ENCODE results near the gene GNG5.
"Not testable (repeated sequence)": the region's sequence is repeated elsewhere in the genome, so short reads cannot be mapped to it uniquely, and the experiment has no call there.

GNG5 gene

GRCh38 chr1:84508510-84508909 lies 2.1 kb upstream of the GNG5 start:
- TF ChIP-seq CTCF (IDR thresholded peaks at IDR 0.05; ENCODE audit: low read depth, low read length, missing control alignments), result no peak
- H3K4me3 ChIP-seq (ENCODE audit: low read depth, low read length), result no peak overlapping the region
- no peak overlapping the region for H3K27ac ChIP-seq
- no peak for DNase-seq
- in situ Hi-C loops (cut with HindIII; ENCODE audit: low pct_ligation_motif_present, low sequenced_read_pairs), result no loop called here
- no peaks in the 10 kb centered on the region for H3K36me3 ChIP-seq (replicated peaks)
- no peaks in the 10 kb centered on the region for H3K27me3 ChIP-seq (replicated peaks)

- H3K27ac ChIP-seq; H3K4me3 ChIP-seq (ENCODE audit: low read depth, low read length); in situ Hi-C loops (cut with HindIII; ENCODE audit: low pct_ligation_motif_present, low sequenced_read_pairs); H3K27me3 ChIP-seq (replicated peaks); H3K36me3 ChIP-seq (replicated peaks); DNase-seq: not testable (repeated sequence)
These were observed 1.5 kb upstream of the GNG5 start for GRCh38 chr1:84507887-84508286.

GRCh38 chr1:84506729-84507453 lies 510 bp upstream of the GNG5 start:
- Histone ChIP-seq H3K27me3 (replicated peaks) (no peaks in the 10 kb centered on the region), H3K4me3 (ENCODE audit: low read depth, low read length) (peak overlapping the region; percentile 91), H3K36me3 (replicated peaks) (no peaks in the 10 kb centered on the region), H3K27ac (peak overlapping the region; percentile 93)
- DNase-seq, result no peak
- no peak for TF ChIP-seq CTCF (IDR thresholded peaks at IDR 0.05; ENCODE audit: low read depth, low read length, missing control alignments)
- in situ Hi-C loops (cut with HindIII; ENCODE audit: low pct_ligation_motif_present, low sequenced_read_pairs), result no loop called here

GRCh38 chr1:84505493-84506001 lies 834 bp downstream of the GNG5 start:
- peak overlapping the region; percentile 93 for H3K27ac ChIP-seq
- H3K4me3 ChIP-seq (ENCODE audit: low read depth, low read length), result peak overlapping the region; percentile 91
- in situ Hi-C loops (cut with HindIII; ENCODE audit: low pct_ligation_motif_present, low sequenced_read_pairs), result no loop called here
- H3K27me3 ChIP-seq (replicated peaks), result no peaks in the 10 kb centered on the region
- H3K36me3 ChIP-seq (replicated peaks), result peaks cover 3% of the 10 kb centered on the region
- DNase-seq, result peak; percentile 25
- no peak for TF ChIP-seq CTCF (IDR thresholded peaks at IDR 0.05; ENCODE audit: low read depth, low read length, missing control alignments)

- H3K27ac ChIP-seq, result peak overlapping the region; percentile 93
- peaks cover 6% of the 10 kb centered on the region for H3K36me3 ChIP-seq (replicated peaks)
- in situ Hi-C loops (cut with HindIII; ENCODE audit: low pct_ligation_motif_present, low sequenced_read_pairs), result no loop called here
- H3K4me3 ChIP-seq (ENCODE audit: low read depth, low read length), result peak overlapping the region; percentile 91
- TF ChIP-seq CTCF (IDR thresholded peaks at IDR 0.05; ENCODE audit: low read depth, low read length, missing control alignments), result peak; percentile 52
- peak; percentile 58 for DNase-seq
- no peaks in the 10 kb centered on the region for H3K27me3 ChIP-seq (replicated peaks)
These were observed 1.5 kb downstream of the GNG5 start for GRCh38 chr1:84504580-84505492.

GRCh38 chr1:84502927-84503326 lies 3.5 kb downstream of the GNG5 start:
- Histone ChIP-seq H3K27me3 (replicated peaks) (no peaks in the 10 kb centered on the region), H3K36me3 (replicated peaks) (peaks cover 16% of the 10 kb centered on the region), H3K4me3 (ENCODE audit: low read depth, low read length) (no peak overlapping the region), H3K27ac (no peak overlapping the region)
- in situ Hi-C loops (cut with HindIII; ENCODE audit: low pct_ligation_motif_present, low sequenced_read_pairs), result no loop called here
- TF ChIP-seq CTCF (IDR thresholded peaks at IDR 0.05; ENCODE audit: low read depth, low read length, missing control alignments), result no peak
- DNase-seq, result no peak
